ENCODE results near the gene ERP27.

ERP27 gene

DNA sequence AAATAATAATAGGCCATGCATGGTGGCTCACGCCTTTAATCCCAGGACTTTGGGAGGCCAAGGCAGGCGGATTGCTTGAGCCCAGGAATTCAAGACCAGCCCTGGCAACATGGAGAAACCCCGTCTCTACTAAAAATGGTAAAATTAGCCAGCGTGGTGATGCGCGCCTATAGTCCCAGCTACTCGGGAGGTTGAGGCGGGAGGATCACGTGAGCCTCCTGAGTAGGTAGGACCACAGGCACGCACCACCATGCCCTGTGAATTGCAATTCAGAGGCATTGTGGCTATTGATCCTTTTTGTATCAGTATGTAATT, 20.7 kb upstream of the ERP27 start:
- no peak for DNase-seq

DNA sequence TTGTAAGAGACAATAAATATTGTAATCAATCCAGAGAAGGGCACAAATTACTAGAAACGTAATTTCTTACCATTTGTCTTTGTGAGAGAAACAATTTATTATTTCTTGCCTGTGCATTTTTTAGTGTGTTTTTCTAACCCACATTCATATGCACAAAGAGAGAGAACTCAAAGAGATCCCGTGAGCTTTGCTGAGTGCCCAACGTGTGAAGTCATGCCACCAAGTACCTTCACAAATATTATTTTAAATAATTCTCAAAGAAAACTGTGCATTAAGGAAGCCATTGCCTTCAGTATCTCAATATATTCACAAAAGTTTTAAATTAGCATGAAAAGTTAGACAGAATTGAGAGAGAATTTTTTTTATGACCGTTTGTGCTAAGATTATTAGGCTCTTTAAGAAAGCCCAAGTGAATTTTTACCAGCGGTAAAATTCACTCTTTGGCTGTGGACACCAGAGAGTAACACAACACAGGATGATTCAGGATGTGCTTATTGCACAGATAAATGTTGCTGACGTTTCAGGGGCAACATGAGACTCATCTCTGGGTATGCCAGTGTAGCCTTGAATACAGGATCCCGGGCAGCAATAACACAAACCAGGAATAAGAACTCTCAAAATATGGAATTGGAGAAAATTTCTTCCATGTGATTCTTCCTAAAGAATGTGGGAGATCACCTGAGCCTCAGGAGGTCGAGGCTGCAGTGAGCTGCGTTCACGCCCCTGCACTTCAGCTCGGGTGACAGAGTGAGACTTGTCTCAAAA, 20.2 kb upstream of the ERP27 start:
- DNase-seq: no peak

DNA sequence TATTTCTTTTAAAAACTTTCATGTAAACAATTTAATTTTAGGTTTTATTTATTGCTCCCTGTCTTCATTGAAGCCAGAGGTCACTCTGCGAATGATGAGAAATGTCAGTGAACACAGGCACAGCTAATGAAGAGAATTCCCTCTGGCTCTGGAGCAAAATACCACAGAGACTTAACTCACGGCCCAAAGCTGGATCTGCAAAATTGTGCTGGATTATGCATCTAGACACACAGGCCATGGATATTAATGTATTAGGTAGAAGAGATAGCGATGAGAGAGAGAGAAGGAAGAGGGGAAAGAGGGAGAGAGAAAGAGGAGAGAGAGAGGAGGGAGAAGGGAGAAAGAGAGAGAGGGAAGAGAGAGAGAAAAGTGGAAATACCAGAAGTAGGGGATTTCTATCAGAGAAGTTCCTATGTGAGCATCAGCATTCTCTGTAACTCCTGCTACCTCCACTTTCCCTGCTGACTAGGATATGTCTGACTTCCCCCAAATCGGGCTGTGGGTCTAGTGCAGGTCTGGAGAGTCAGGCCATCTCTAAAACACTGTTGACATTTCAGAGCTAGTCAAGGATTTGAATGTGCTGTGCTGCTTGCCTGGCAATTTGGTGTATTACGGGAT, 19.3 kb upstream of the ERP27 start:
- no peak for DNase-seq

DNA sequence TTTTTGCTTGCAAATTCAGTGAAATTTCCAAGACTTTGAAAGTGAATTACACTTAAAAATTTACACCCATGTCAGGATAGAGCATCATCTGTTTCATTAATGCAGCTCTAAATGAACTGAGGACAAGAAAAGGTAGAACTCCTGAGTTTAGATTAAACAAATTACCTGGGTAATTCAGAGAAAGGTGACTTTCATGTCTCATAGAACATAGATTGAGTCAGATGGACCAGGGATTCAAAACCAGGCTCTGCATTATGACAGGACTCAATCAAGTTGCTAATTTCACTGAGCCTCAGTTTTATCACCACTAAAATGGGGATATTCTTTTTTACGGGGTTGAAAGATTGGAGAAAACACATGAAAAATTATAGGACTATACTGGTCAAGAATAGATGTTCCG, 18.6 kb upstream of the ERP27 start:
- DNase-seq: no peak

DNA sequence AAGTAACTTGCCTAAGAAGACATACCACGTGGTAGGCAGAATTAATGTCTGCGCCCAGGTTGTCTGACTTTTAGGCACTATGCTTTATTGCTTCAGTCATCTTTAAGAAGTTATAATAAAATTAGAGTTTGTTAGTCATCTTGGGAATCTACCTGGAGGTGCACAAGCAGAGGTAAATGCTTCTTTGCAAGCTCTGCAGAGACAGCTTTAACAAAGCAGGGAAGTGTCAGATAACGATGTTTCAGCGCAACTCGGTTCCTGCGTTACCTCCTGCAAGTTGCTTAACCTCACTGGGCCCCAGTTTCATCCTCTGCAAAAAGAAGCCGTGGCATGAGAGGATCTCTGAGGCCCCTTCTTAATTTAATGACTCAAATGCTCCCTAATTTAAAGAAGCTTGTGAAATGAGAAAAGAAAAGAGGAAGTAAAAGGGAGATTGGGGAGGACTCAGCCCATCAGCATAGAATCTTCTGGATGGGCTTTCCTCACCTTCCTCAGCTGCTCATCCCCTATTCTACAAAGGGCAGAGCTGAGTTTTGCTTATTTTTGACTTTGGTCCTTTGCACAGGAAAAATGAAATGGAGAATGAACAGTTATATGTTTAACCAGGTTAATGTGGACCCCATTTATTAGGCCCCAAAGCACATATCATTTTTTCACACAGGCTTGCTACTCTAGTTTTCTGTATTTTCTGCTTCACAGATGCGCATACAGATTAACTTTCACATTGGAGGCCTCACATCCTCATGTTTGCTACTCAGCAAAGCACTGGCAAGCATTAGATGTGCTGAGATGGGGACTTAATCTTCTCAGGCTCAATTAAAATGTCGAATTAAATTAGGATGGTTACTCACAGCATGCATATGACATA, 17.9 kb upstream of the ERP27 start:
- DNase-seq: no peak

DNA sequence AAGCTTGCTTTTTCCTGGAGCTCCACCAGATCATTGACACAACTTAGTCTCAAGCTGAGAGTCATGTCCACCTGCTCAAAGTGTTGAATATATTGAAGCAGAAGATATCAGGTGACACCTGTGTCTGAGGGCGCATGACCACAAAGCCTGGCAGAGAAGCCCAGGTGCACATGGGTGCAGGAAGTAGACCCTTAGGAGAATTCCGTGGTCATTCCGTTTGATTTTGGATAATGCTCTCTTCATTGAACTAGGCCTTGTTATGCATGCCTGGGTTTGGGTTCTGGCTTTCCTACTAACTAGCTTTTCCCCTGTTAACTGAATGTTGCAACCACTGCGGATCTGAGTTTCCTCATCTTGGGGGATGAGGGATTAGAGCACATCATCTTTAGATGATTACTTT, 15.9 kb upstream of the ERP27 start:
- no peak for DNase-seq

DNA sequence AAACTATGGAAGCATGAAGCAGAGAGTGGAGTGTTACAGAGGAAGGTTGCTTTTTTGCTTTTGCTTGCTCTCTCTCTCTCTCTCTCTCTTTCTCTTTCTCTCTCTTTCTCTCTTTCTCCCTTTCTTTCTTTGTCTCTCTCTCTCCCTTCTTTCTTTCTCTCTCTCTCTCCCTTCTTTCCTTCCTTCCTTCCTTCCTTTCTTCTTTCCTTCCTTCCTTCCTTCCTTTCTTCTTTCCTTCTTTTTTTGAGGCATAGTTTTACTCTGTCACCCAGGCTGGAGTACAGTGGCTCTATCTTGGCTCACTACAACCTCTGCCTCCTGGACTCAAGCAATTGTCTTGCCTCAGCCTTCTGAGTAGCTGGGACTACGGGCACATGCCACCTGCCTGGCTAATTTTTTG, 15.4 kb upstream of the ERP27 start:
- no peak for DNase-seq

GRCh38 chr12:14952299-14952921, 14.1 kb upstream of the ERP27 start:
- peak; percentile 33 for DNase-seq

GRCh38 chr12:14951851-14952250, 13.5 kb upstream of the ERP27 start:
- no peak for DNase-seq

DNA sequence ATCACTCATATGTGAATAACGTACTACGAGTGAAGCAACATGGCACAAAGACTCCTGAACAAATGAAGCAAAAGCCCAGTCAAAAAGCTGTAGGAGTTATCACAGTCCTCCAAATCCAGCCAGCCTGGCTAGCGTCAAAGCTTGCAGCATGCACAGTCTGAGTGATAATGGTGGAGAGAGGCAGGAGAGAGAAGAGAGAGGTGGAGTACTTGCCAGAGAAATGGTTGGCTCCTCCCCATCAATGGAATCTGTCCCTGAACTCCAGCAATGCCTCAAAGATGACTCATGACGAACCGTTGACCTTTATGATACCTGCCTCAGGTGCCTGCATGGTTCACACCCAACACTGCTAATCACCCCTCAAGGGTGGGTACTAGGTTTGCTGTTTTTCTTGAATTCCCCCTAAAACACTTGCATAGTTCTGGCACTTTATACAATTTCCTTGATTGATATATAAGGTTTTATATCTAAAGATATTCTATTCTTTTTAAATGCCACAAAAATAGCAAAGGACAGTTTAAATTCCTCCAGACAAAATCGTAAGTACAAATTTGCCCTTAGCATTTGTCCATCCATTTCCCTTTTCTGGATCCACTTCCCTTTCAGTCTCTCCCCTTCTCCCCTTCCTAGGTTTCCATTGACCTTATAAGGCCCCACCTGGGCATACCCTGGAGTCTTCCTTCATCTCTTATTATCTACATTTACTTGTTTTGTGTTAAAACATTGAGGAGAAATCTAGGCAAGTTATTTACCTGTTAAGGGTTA, 12.8 kb upstream of the ERP27 start:
- no peak for DNase-seq

GRCh38 chr12:14950421-14950820, 12.1 kb upstream of the ERP27 start:
- DNase-seq: no peak

GRCh38 chr12:14949631-14950030, 11.3 kb upstream of the ERP27 start:
- DNase-seq: no peak

GRCh38 chr12:14948672-14949071, 10.3 kb upstream of the ERP27 start:
- peak; percentile 27 for DNase-seq

- no peak for DNase-seq
Observed at GRCh38 chr12:14946861-14947260, 8.5 kb upstream of the ERP27 start.

DNA sequence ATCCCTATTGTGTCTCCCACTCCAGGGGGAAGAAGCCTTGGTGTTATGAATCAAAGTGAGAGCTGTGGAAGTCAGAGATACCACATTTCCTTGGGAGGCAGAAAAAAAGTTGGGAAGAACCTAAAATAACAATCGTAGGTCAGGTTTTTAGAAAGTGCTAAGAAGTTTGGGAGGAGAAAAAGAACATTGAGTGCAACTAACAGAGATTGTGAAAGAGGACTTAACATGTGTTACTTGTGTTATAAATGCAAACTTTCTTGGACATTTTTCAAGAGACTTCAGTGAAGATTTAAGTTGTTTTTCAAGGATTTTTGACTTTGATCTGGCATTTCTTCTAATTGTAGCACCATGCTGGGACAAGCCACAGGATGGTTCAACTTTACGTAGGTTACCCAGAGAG, 7.8 kb upstream of the ERP27 start:
- no peak for DNase-seq

DNA sequence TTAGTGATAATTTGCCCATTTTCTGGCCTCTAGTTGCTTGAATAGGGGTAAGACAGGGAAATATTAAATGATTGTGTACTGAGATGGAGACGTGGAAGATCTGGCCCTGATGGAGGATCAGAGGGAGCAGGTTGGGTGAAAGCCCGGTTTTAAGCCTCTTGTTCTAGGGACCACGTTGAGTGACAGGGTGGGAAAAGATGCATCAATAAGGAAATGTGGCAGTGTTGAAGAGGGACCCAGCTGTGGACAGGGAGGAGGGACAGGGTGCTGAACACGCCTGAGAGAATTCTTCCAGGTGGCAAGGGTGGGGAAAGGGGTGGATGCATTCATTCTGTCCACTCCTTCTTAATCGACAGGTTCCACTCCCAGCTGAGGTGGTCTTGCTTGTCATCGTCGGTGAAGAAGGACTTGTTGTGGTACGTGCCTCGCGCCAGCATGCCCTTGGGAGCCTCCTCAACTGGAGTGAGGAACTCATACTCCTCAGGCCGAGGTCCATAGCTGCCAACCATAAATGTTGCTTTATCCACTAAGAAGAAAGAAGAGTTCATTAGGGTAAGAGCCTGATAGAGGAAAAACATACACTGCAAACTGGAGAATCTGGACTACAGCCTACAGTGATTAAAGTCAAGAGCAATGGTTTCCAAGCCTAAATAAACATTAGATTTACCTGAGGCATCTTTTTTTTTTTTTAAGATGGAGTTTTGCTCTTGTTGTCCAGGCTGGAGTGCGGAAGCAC, 4.0 kb upstream of the ERP27 start:
- no peak for DNase-seq

- no peak for DNase-seq
Observed at GRCh38 chr12:14941369-14941768, 3.0 kb upstream of the ERP27 start.

- DNase-seq: no peak
Observed at GRCh38 chr12:14937689-14938088, 648 bp downstream of the ERP27 start.

- DNase-seq: no peak
Observed at GRCh38 chr12:14937014-14937413, 1.3 kb downstream of the ERP27 start.

DNA sequence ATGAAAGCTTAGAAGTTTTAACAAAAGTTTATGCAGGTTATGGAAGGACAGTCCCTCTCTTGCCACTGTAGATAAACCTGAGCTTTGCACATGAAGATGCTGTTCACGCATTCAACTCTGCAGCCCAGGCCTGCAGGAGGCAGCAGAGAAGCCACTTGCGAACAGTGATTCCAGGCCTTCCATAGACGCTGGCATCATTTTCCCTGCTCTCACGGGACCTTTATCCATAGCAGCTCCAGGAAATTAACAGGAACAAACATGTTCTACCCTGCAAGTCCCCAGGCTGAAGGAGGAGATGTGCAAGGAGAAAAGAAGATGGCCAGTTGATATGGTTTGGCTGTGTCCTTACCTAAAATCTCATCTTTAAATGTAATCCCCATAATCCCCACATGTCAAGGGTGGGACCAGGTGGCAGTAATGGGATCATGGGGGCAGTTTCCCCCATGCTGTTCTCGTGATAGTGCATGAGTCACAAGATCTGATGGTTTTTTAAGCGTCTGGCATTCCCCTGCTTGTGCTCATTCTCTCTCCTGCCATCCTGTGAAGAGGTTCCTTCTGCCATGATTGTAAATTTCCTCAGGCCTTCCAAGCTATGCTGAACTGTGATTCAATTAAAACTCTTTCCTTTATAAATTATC, 2.0 kb downstream of the ERP27 start:
- no peak for DNase-seq

DNA sequence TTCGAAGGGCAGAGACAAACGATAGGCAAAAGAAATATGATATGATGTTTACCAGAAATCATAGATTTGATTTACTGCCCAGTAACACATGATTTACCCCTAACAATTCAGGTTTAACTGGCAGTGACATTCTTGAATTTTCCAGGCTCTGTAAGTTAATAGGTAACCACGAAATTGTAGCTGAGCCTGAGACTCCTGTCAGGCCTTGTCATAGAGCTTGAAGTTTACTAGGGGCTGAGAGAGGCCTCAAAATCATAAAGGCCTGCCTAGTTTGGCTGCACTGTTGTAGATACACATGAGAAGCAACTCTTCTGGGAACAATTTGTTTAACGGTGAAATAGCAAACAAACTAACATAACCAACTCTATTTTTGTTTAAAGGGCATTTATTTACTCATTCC, 3.3 kb downstream of the ERP27 start:
- DNase-seq: no peak

DNA sequence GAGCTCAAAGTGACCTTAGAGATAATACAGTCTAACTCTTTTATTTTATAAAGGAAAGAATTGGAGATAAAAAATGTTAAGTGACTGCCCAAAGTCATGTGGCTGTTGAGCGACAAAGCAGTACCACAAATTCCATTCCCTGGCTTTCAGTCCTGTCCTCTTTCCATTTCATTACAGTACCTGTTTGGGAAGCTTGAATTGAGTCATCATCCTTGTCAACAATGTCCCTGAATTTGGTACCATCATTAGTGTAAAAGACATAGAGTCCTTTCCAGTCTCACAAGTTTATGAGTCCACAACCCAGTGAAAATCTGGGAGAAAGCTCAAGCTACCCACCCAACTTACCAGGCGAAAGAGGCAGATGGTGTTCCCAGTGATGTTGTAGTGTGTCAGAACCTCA, 3.8 kb downstream of the ERP27 start:
- DNase-seq: no peak
